ENCODE measurements around the gene BABAM2.

DNA sequence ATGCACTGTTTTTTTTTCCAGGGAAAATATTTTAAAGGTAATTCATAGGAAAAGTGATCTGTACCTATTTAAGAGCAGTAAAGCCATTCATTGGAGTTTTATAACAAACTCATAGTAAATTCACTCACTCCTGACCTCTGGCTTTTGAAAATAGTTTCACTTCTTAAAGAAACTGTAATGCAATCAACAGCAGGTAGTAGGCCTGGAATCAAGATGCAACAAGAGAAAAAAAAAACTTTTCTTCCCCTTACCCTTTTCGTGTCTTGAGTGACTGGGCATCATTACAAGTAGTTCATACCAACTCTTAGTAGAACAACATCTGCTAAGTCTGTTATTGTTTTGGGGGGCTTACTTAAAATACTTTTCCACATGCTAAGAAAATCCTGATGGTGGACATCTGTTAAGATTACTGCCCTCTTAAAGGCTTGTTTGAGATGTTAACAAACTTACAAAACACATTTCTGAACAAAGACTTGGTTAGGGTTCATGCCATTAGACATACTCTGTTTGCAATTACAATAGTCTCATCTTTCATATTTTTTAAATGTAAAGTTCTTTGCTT, 338.0 kb downstream of the BABAM2 start:
- TF ChIP-seq, protein P1, sequence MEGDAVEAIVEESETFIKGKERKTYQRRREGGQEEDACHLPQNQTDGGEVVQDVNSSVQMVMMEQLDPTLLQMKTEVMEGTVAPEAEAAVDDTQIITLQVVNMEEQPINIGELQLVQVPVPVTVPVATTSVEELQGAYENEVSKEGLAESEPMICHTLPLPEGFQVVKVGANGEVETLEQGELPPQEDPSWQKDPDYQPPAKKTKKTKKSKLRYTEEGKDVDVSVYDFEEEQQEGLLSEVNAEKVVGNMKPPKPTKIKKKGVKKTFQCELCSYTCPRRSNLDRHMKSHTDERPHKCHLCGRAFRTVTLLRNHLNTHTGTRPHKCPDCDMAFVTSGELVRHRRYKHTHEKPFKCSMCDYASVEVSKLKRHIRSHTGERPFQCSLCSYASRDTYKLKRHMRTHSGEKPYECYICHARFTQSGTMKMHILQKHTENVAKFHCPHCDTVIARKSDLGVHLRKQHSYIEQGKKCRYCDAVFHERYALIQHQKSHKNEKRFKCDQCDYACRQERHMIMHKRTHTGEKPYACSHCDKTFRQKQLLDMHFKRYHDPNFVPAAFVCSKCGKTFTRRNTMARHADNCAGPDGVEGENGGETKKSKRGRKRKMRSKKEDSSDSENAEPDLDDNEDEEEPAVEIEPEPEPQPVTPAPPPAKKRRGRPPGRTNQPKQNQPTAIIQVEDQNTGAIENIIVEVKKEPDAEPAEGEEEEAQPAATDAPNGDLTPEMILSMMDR (IDR thresholded peaks at IDR 0.05) = peak in 1 of 6 experiments; percentile 30
- no peak for TF ChIP-seq POLR2A (IDR thresholded peaks at IDR 0.05)

All from thyroid gland (tissue), 4 donors.